GM23248 (cell line): ENCODE results near the gene NDUFAB1. TPM values are rescaled to one million over a fixed set of nuclear protein-coding genes. Genes with fewer than 3 reads are reported as not detected.

Source experiments
- DNase-seq: peaks from one replicate; pipeline ENCODE4 v3.0.0-alpha.2; 2015
- H2AFZ ChIP-seq: fragments of 200-600 bp; sonication (generic); 2 replicates; pipeline ENCODE4 v1.6.1; 2016; ENCODE audit warnings: antibody characterized with exemption
- H3F3A ChIP-seq: fragments of 200-600 bp; sonication (generic); 2 replicates; pipeline ENCODE4 v1.6.1; 2016; ENCODE audit warnings: mild to moderate bottlenecking, antibody characterized with exemption, mixed run types; ENCODE audit not compliant: insufficient read depth
- H3K27ac ChIP-seq: fragments of 200-600 bp; sonication (generic); 2 replicates; pipeline ENCODE4 v1.5.1; 2016; ENCODE audit warnings: mild to moderate bottlenecking
- H3K27me3 ChIP-seq: fragments of 200-600 bp; sonication (generic); replicated peaks from 2 replicates; pipeline ENCODE4 v1.6.1; 2016; ENCODE audit warnings: mild to moderate bottlenecking; ENCODE audit not compliant: insufficient read depth
- H3K36me3 ChIP-seq: fragments of 200-600 bp; sonication (generic); 2 replicates; pipeline ENCODE4 v1.6.1; 2016; ENCODE audit warnings: low read depth, mild to moderate bottlenecking
- H3K4me1 ChIP-seq: fragments of 200-600 bp; sonication (generic); 2 replicates; pipeline ENCODE4 v1.6.1; 2016; ENCODE audit warnings: mild to moderate bottlenecking; ENCODE audit not compliant: insufficient read depth
- H3K4me2 ChIP-seq: fragments of 200-600 bp; sonication (generic); one replicate; pipeline ENCODE4 v1.6.1; 2016; ENCODE audit warnings: mild to moderate bottlenecking; ENCODE audit not compliant: unreplicated experiment
- H3K4me3 ChIP-seq: fragments of 200-600 bp; sonication (generic); 2 replicates; pipeline ENCODE4 v1.5.1; 2016; ENCODE audit warnings: mild to moderate bottlenecking
- H3K79me2 ChIP-seq: fragments of 200-600 bp; sonication (generic); 2 replicates; pipeline ENCODE4 v1.6.1; 2016; ENCODE audit warnings: mild to moderate bottlenecking; ENCODE audit not compliant: insufficient read depth
- H3K9ac ChIP-seq: fragments of 200-600 bp; sonication (generic); 2 replicates; pipeline ENCODE4 v1.6.1; 2016; ENCODE audit warnings: mild to moderate bottlenecking
- H3K9me2 ChIP-seq: fragments of 200-600 bp; sonication (generic); 2 replicates; pipeline ENCODE4 v1.6.1; 2016; ENCODE audit warnings: mixed run types, mild to moderate bottlenecking, moderate library complexity; ENCODE audit not compliant: insufficient read depth
- H3K9me3 ChIP-seq: fragments of 200-600 bp; sonication (generic); one replicate; pipeline ENCODE4 v1.6.1; 2017; ENCODE audit warnings: low read depth
- H4K20me1 ChIP-seq: fragments of 200-600 bp; sonication (generic); 2 replicates; pipeline ENCODE4 v1.6.0; 2016; ENCODE audit not compliant: insufficient read depth
- EZH2 ChIP-seq: fragments of 200-600 bp; sonication (generic); IDR thresholded peaks from 2 replicates; pipeline ENCODE4 v1.6.1; 2018; ENCODE audit warnings: antibody characterized with exemption, mild to moderate bottlenecking; ENCODE audit not compliant: insufficient read depth, poor library complexity, severe bottlenecking
- EZH2phosphoT487 ChIP-seq: fragments of 200-600 bp; sonication (generic); IDR thresholded peaks from 2 replicates; pipeline ENCODE4 v1.6.1; 2018; ENCODE audit warnings: antibody characterized with exemption, moderate library complexity, mild to moderate bottlenecking, low read depth; ENCODE audit not compliant: insufficient read depth
- WGBS, 2 experiments: methylation state at CpG; one replicate each; pipeline ENCODE4 v1.1.6; 2015 to 2017; ENCODE audit warnings: low lambda C conversion rate in 2 of 2, low coverage in 1 of 2; ENCODE audit errors: missing lambda C conversion rate in 2 of 2; 5-methylcytosine and 5-hydroxymethylcytosine counted together
- in situ Hi-C: fragments of 300-500 bp; cut with MboI; formaldehyde crosslinking; loops from 2 replicates; pipeline ENCODE4 v1.15.0; 2020
- polyA plus RNA-seq: library from polyadenylated mRNA; unstranded; fragments of >200 nt; fragmentation: Nextera tagmentation; extraction: Ambion mirVana; gene quantifications from 2 replicates; pipeline ENCODE4 v1.2.1, GENCODE V29; 2016
- total RNA-seq: library from RNA; depleted of rRNA; stranded (reverse); fragments of >200 nt; shearing (Covaris generic); gene quantifications from 2 replicates; pipeline ENCODE4 v1.2.3, GENCODE V29; 2014; rRNA removed

NDUFAB1 gene
- total RNA-seq (78.9 and 118 TPM in 2 replicates), polyA plus RNA-seq (234 and 235 TPM in 2 replicates)

- Histone ChIP-seq H3K4me1 (peaks cover 8% of the 10 kb centered on the region), H3K4me3 (peak within 1 kb of the TSS; percentile 88), H3K79me2 (peaks cover 50% of the 10 kb centered on the region), H3K9ac (peak within 1 kb of the TSS; percentile 93), H3K27ac (peak within 1 kb of the TSS; percentile 53), H3K9me3 (no peaks in the 10 kb centered on the region), H4K20me1 (no peaks in the 10 kb centered on the region), H3K27me3 (no peaks in the 10 kb centered on the region), H3F3A (no peaks in the 10 kb centered on the region), H3K4me2 (peak within 1 kb of the TSS; percentile 96), H3K9me2 (no peaks in the 10 kb centered on the region), H3K36me3 (no peaks in the 10 kb centered on the region), H2AFZ (peak within 1 kb of the TSS; percentile 92)
- TF ChIP-seq EZH2phosphoT487 (no peak), EZH2 (no peak)
- 1% methylated on average over 60 to 63 of the region's 67 CpGs for WGBS, 2 experiments
- peak; percentile 97 for DNase-seq
- in situ Hi-C loops, result no loop called here
These were observed at the start of gene NDUFAB1 for GRCh38 chr16:23595951-23596720. Gene NDUFAB1, minus strand, starts transcription at chr16:23596316. Its CDS starts 26 bp downstream, at chr16:23596290.

- H3K36me3 ChIP-seq, result peaks cover 12% of the 10 kb centered on the region; the same call in 1 of the 2 replicates
- peaks cover 6% of the 10 kb centered on the region; the same call in 1 of the 2 replicates for H4K20me1 ChIP-seq
- no peaks in the 10 kb centered on the region for H3K27me3 ChIP-seq
- H3K4me1 ChIP-seq, result peaks cover 7% of the 10 kb centered on the region; the same call in 1 of the 2 replicates
- no peak overlapping the region for H3K27ac ChIP-seq
- H3K4me3 ChIP-seq, result peak overlapping the region; percentile 99
- WGBS, 2 experiments, result 54 to 64% methylated on average over 14 of the region's 14 CpGs
- peak overlapping the region; percentile 96 for H2AFZ ChIP-seq
- no peaks in the 10 kb centered on the region for H3F3A ChIP-seq
- H3K9ac ChIP-seq, result peak overlapping the region; percentile 93
- no peak for TF ChIP-seq EZH2phosphoT487
- TF ChIP-seq EZH2, result no peak
- peak; percentile 7 for DNase-seq
- H3K4me2 ChIP-seq, result peak overlapping the region; percentile 89
- H3K79me2 ChIP-seq, result peaks cover 89% of the 10 kb centered on the region
- H3K9me3 ChIP-seq, result no peaks in the 10 kb centered on the region
- in situ Hi-C loops, result no loop called here
- H3K9me2 ChIP-seq, result no peaks in the 10 kb centered on the region
These were observed 46.2 kb upstream of the NDUFAB1 start for GRCh38 chr16:23642246-23642774.

- peak; percentile 99 for DNase-seq
- H3K9me2 ChIP-seq, result no peaks in the 10 kb centered on the region
- no peak for TF ChIP-seq EZH2
- no peak for TF ChIP-seq EZH2phosphoT487
- H3K79me2 ChIP-seq, result peaks cover 78% of the 10 kb centered on the region
- WGBS, 2 experiments, result 0 to 1% methylated on average over 59 to 64 of the region's 64 CpGs
- no peaks in the 10 kb centered on the region for H3K9me3 ChIP-seq
- in situ Hi-C loops, result no loop called here
- H3K27me3 ChIP-seq, result no peaks in the 10 kb centered on the region
- H3K4me1 ChIP-seq, result peaks cover 7% of the 10 kb centered on the region; the same call in 1 of the 2 replicates
- peak within 1 kb of the TSS; percentile 96 for H2AFZ ChIP-seq
- H3K9ac ChIP-seq, result peak within 1 kb of the TSS; percentile 93
- peak within 1 kb of the TSS; percentile 89 for H3K4me2 ChIP-seq
- no peaks in the 10 kb centered on the region for H3F3A ChIP-seq
- H4K20me1 ChIP-seq, result peaks cover 6% of the 10 kb centered on the region; the same call in 1 of the 2 replicates
- H3K36me3 ChIP-seq, result peaks cover 15% of the 10 kb centered on the region; the same call in 1 of the 2 replicates
- peak within 1 kb of the TSS; percentile 60 for H3K27ac ChIP-seq
- peak within 1 kb of the TSS; percentile 99 for H3K4me3 ChIP-seq
These were observed 45.0 kb upstream of the NDUFAB1 start, which contains the start of the genes DCTN5 and PALB2 for GRCh38 chr16:23640931-23641765. Gene DCTN5, plus strand, starts transcription at chr16:23641466. Its CDS starts 77 bp downstream, at chr16:23641543. Gene PALB2, minus strand, starts transcription at chr16:23641310. Its CDS starts 153 bp downstream, at chr16:23641157.

- no peak for TF ChIP-seq EZH2
- peak; percentile 32 for DNase-seq
- Histone ChIP-seq H3K27ac (peak overlapping the region; percentile 60), H3K4me2 (peak overlapping the region; percentile 86), H3K4me1 (peaks cover 7% of the 10 kb centered on the region; the same call in 1 of the 2 replicates), H3K9me2 (no peaks in the 10 kb centered on the region), H3K27me3 (no peaks in the 10 kb centered on the region), H2AFZ (peak overlapping the region; percentile 96), H3K79me2 (peaks cover 72% of the 10 kb centered on the region), H3K9me3 (no peaks in the 10 kb centered on the region), H3K9ac (peak overlapping the region; percentile 93), H3K4me3 (peak overlapping the region; percentile 99), H4K20me1 (peaks cover under 1% of the 10 kb centered on the region; the same call in 1 of the 2 replicates), H3F3A (no peaks in the 10 kb centered on the region), H3K36me3 (peaks cover 12% of the 10 kb centered on the region; the same call in 1 of the 2 replicates)
- in situ Hi-C loops, result no loop called here
- WGBS, 2 experiments, result 0 to 1% methylated on average over 8 of the region's 8 CpGs
These were observed 44.5 kb upstream of the NDUFAB1 start for GRCh38 chr16:23640615-23640930.
